IMR-90 (cell line): ENCODE measurements around the gene OR6N2.

Experiments used
- BHLHE40 ChIP-seq: fragments of 150-350 bp; IDR thresholded peaks from 2 replicates; pipeline ENCODE4 v1.6.1; 2016; ENCODE audit warnings: mild to moderate bottlenecking, low read depth, low read length
- FOS ChIP-seq: fragments of 150-350 bp; IDR thresholded peaks from 2 replicates; pipeline ENCODE4 v1.6.1; 2016; ENCODE audit warnings: low read depth, low read length
- MAFK ChIP-seq: IDR thresholded peaks from 2 replicates; pipeline ENCODE4 v1.6.1; 2012; ENCODE audit warnings: low read depth, low read length, improper control_type of control experiment
- MXI1 ChIP-seq: IDR thresholded peaks from 2 replicates; pipeline ENCODE4 v1.6.1; 2012; ENCODE audit warnings: low read depth, mild to moderate bottlenecking, low read length, moderate library complexity, borderline replicate concordance
- NFE2L2 ChIP-seq: fragments of 150-350 bp; IDR thresholded peaks from 2 replicates; pipeline ENCODE4 v1.6.1; 2016; ENCODE audit warnings: low read depth, mild to moderate bottlenecking, low read length
- POLR2A ChIP-seq: IDR thresholded peaks from 2 replicates; pipeline ENCODE4 v1.6.1; 2012; ENCODE audit warnings: mild to moderate bottlenecking, low read depth, low read length
- RAD21 ChIP-seq: IDR thresholded peaks from 2 replicates; pipeline ENCODE4 v1.6.1; 2012; ENCODE audit warnings: low read length, improper control_type of control experiment
- RCOR1 ChIP-seq: IDR thresholded peaks from 2 replicates; pipeline ENCODE4 v1.6.1; 2012; ENCODE audit warnings: mild to moderate bottlenecking, low read length, improper control_type of control experiment; ENCODE audit not compliant: insufficient replicate concordance
- TF ChIP-seq, protein P1 (sequence below): conservative IDR thresholded peaks from 2 replicates; pipeline ENCODE4 v1.5.1; 2012; ENCODE audit warnings: mild to moderate bottlenecking, low read depth, low read length, improper control_type of control experiment

DNA sequence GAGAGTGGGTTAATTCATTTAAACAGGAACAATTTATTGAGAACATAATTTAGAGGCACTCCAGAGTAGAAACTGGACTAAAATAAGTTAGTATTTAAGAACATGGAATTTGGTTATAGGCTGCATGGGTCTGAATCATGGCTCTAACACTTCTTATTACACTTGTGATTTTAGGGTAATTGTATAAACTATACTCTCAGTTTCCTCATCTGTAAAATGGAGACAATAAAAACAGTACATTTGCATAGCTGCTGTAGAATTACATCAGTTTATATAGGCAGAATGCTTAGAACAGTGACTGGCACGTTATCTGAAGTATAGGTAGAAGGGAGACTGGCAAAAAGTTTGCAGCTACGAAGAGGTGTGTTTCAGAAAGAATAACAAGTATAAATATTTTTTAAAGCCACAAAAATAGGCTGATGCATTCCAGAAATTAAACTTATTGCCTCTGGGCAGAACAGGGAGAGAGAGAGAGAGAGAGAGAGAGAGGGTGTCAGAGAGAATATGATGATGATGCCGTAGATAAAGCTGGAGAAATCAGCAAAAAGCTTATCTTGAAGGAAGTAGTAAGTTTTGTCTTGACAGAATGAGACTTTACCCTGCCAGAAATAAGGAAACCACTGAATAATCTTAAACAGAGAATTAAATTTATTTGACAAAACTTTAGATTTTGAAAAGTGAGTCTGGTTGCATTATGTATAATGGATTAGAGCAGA, 52.3 kb downstream of the OR6N2 start:
- TF ChIP-seq, protein P1, sequence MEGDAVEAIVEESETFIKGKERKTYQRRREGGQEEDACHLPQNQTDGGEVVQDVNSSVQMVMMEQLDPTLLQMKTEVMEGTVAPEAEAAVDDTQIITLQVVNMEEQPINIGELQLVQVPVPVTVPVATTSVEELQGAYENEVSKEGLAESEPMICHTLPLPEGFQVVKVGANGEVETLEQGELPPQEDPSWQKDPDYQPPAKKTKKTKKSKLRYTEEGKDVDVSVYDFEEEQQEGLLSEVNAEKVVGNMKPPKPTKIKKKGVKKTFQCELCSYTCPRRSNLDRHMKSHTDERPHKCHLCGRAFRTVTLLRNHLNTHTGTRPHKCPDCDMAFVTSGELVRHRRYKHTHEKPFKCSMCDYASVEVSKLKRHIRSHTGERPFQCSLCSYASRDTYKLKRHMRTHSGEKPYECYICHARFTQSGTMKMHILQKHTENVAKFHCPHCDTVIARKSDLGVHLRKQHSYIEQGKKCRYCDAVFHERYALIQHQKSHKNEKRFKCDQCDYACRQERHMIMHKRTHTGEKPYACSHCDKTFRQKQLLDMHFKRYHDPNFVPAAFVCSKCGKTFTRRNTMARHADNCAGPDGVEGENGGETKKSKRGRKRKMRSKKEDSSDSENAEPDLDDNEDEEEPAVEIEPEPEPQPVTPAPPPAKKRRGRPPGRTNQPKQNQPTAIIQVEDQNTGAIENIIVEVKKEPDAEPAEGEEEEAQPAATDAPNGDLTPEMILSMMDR, result no peak
- TF ChIP-seq BHLHE40, result no peak
- no peak for TF ChIP-seq MAFK
- TF ChIP-seq MXI1, result no peak
- TF ChIP-seq POLR2A, result no peak
- no peak for TF ChIP-seq RAD21
- no peak for TF ChIP-seq RCOR1
- no peak for TF ChIP-seq NFE2L2
- TF ChIP-seq FOS, result no peak
